HG03571 (cell line): ENCODE results near the gene RNASE1.
A peak's percentile ranks its signal among the peaks of the same experiment; 100 is the strongest.

ENCODE experiments used
- ATAC-seq: cut with Tn5 transposase; IDR thresholded peaks from one replicate; pipeline ENCODE4 v1.9.1; 2021; ENCODE audit not compliant: unreplicated experiment

The RNASE1 gene

GRCh38 chr14:20809917-20810316, 7.3 kb upstream of the RNASE1 start:
- no peak for ATAC-seq

- no peak for ATAC-seq
These were observed 5.5 kb upstream of the RNASE1 start for GRCh38 chr14:20808162-20808483.

- no peak for ATAC-seq
These were observed 4.9 kb upstream of the RNASE1 start for GRCh38 chr14:20807304-20808161.

- no peak for ATAC-seq
These were observed 2.8 kb upstream of the RNASE1 start for GRCh38 chr14:20805485-20805884.

GRCh38 chr14:20803223-20803622, 579 bp upstream of the RNASE1 start:
- ATAC-seq: no peak

GRCh38 chr14:20801726-20802125, 918 bp downstream of the RNASE1 start:
- ATAC-seq: no peak

GRCh38 chr14:20799892-20800544, 2.6 kb downstream of the RNASE1 start:
- ATAC-seq: no peak

- ATAC-seq: no peak
These were observed 3.2 kb downstream of the RNASE1 start for GRCh38 chr14:20799456-20799891.

- no peak for ATAC-seq
These were observed 3.7 kb downstream of the RNASE1 start for GRCh38 chr14:20798932-20799331.

GRCh38 chr14:20798318-20798717, 4.3 kb downstream of the RNASE1 start:
- ATAC-seq: no peak

- no peak for ATAC-seq
These were observed 5.5 kb downstream of the RNASE1 start for GRCh38 chr14:20797164-20797563.

GRCh38 chr14:20794644-20795369, 7.8 kb downstream of the RNASE1 start:
- ATAC-seq: no peak

- ATAC-seq: no peak
These were observed 10.1 kb downstream of the RNASE1 start for GRCh38 chr14:20792556-20792955.

- ATAC-seq: no peak
These were observed 11.0 kb downstream of the RNASE1 start for GRCh38 chr14:20791597-20791996.

- no peak for ATAC-seq
These were observed 11.5 kb downstream of the RNASE1 start for GRCh38 chr14:20791187-20791586.

GRCh38 chr14:20790464-20791116, 12.1 kb downstream of the RNASE1 start:
- no peak for ATAC-seq

- ATAC-seq: no peak
These were observed 13.3 kb downstream of the RNASE1 start for GRCh38 chr14:20789230-20789813.

- no peak for ATAC-seq
These were observed 15.6 kb downstream of the RNASE1 start for GRCh38 chr14:20787025-20787424.

- peak; percentile 45 for ATAC-seq
These were observed 20.3 kb downstream of the RNASE1 start for GRCh38 chr14:20782280-20782890.

- no peak for ATAC-seq
These were observed 20.8 kb downstream of the RNASE1 start for GRCh38 chr14:20781803-20782202.

- no peak for ATAC-seq
These were observed 26.7 kb downstream of the RNASE1 start for GRCh38 chr14:20775901-20776300.
